ENCODE results near the gene PLXNB1.

The PLXNB1 gene

GRCh38 chr3:48415251-48415953, 14.5 kb downstream of the PLXNB1 start:
- Histone ChIP-seq H3K4me3 (ENCODE audit: low read depth, low read length) (no peak overlapping the region), H3K9me3 (no peaks in the 10 kb centered on the region), H3K36me3 (no peaks in the 10 kb centered on the region), H3K4me1 (no peaks in the 10 kb centered on the region), H3K27me3 (no peaks in the 10 kb centered on the region)
- no peak for TF ChIP-seq CTCF (IDR thresholded peaks at IDR 0.05; ENCODE audit: low read depth, low read length)
- DNase-seq, result no peak

- TF ChIP-seq CTCF (IDR thresholded peaks at IDR 0.05; ENCODE audit: low read depth, low read length), result no peak
- no peaks in the 10 kb centered on the region for H3K36me3 ChIP-seq
Observed at GRCh38 chr3:48414376-48415250, 15.3 kb downstream of the PLXNB1 start.

DNA sequence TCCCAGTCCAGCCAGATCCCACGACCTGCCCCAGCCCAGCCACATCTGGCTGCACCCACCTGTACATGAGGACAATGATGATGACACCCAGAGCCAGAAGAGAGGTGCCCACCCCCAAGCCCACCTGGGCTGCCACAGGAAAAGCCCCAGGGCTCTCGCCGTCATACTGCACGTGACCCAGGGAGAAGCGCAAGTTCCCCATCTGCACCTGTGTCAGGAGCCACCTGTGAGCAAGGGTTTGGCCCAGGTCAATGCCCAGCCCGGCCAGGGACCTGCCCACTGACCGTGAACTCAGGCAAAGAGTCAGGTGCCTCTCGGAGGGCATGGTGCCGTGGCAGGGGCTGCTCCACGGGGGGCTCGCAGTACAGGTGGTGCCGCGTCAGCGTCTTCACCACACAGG, 16.3 kb downstream of the PLXNB1 start:
- Histone ChIP-seq H3K4me1 (no peaks in the 10 kb centered on the region), H3K4me3 (ENCODE audit: low read depth, low read length) (no peak overlapping the region), H3K36me3 (no peaks in the 10 kb centered on the region)

More at GRCh38 chr3:48414376-48415250, 15.3 kb downstream of the PLXNB1 start:
- no peaks in the 10 kb centered on the region for H3K27me3 ChIP-seq
- H3K4me3 ChIP-seq (ENCODE audit: low read depth, low read length), result no peak overlapping the region
- DNase-seq, result peak; percentile 0
- no peaks in the 10 kb centered on the region for H3K4me1 ChIP-seq
- no peaks in the 10 kb centered on the region for H3K9me3 ChIP-seq

GRCh38 chr3:48413086-48413485, 16.8 kb downstream of the PLXNB1 start:
- no peaks in the 10 kb centered on the region for H3K4me1 ChIP-seq
- H3K27me3 ChIP-seq, result no peaks in the 10 kb centered on the region
- no peak overlapping the region for H3K4me3 ChIP-seq (ENCODE audit: low read depth, low read length)
- no peak for TF ChIP-seq CTCF (IDR thresholded peaks at IDR 0.05; ENCODE audit: low read depth, low read length)
- H3K9me3 ChIP-seq, result no peaks in the 10 kb centered on the region
- peak; percentile 0 for DNase-seq
- H3K36me3 ChIP-seq, result no peaks in the 10 kb centered on the region

More for the DNA sequence above, 16.3 kb downstream of the PLXNB1 start:
- peak; percentile 0 for DNase-seq
- Histone ChIP-seq H3K9me3 (no peaks in the 10 kb centered on the region), H3K27me3 (no peaks in the 10 kb centered on the region)
- TF ChIP-seq CTCF (IDR thresholded peaks at IDR 0.05; ENCODE audit: low read depth, low read length), result no peak

GRCh38 chr3:48412375-48413001, 17.4 kb downstream of the PLXNB1 start:
- Histone ChIP-seq H3K4me3 (ENCODE audit: low read depth, low read length) (no peak overlapping the region), H3K4me1 (no peaks in the 10 kb centered on the region), H3K27me3 (no peaks in the 10 kb centered on the region), H3K9me3 (no peaks in the 10 kb centered on the region), H3K36me3 (no peaks in the 10 kb centered on the region)
- peak; percentile 0 for DNase-seq
- TF ChIP-seq CTCF (IDR thresholded peaks at IDR 0.05; ENCODE audit: low read depth, low read length), result no peak

Data from BE2C (cell line).